Calu3 (cell line): ENCODE results near the gene PPP1R9A. TPM values are rescaled to one million over a fixed set of nuclear protein-coding genes. Genes with fewer than 3 reads are reported as not detected.

Experiments used
- BruUV-seq: library from RNA; stranded (reverse); fragments of 400-500 nt; replicated peaks from 2 replicates; lab custom pipeline; 2021; lab: Mats Ljungman, UMichigan
- CTCF ChIA-PET: fragments of 300-600 bp; sonication (Branson Sonifier 250); formaldehyde crosslinking; loops from one replicate; lab custom pipeline; 2022; ENCODE audit warnings: antibody characterized with exemption; lab: Charles Lee
- DNase-seq: peaks from one replicate; pipeline ENCODE4 v3.0.0; 2022
- H3K27ac Mint-ChIP-seq: one replicate; pipeline ENCODE4 v1.8.0; 2022; ENCODE audit warnings: mixed read lengths; ENCODE audit not compliant: unreplicated experiment
- H3K27me3 Mint-ChIP-seq: one replicate; pipeline ENCODE4 v1.8.0; 2022; ENCODE audit warnings: mixed read lengths; ENCODE audit not compliant: unreplicated experiment
- H3K36me3 Mint-ChIP-seq: one replicate; pipeline ENCODE4 v1.8.0; 2022; ENCODE audit warnings: mild to moderate bottlenecking, moderate library complexity, mixed read lengths; ENCODE audit not compliant: insufficient read depth, unreplicated experiment
- H3K4me1 Mint-ChIP-seq: one replicate; pipeline ENCODE4 v1.8.0; 2022; ENCODE audit warnings: mild to moderate bottlenecking, low read depth, mixed read lengths; ENCODE audit not compliant: unreplicated experiment
- H3K4me3 Mint-ChIP-seq: one replicate; pipeline ENCODE4 v1.8.0; 2022; ENCODE audit warnings: mild to moderate bottlenecking, low read depth, moderate library complexity, mixed read lengths; ENCODE audit not compliant: unreplicated experiment
- H3K9me3 Mint-ChIP-seq: one replicate; pipeline ENCODE4 v1.8.0; 2022; ENCODE audit warnings: low read depth, mixed read lengths; ENCODE audit not compliant: unreplicated experiment
- intact Hi-C: fragments of 100-400 bp; cut with micrococcal nuclease; formaldehyde crosslinking; loops from one replicate; pipeline ENCODE4 v1.10.0; 2022; ENCODE audit not compliant: unreplicated experiment
- total RNA-seq: library from RNA; stranded (reverse); gene quantifications from 2 replicates; pipeline ENCODE4 v1.2.3, GENCODE V29; 2022
- TF ChIP-seq, protein P1 (sequence below): fragments of 200-600 bp; IDR thresholded peaks from one replicate; pipeline ENCODE4 v1.8.0; 2022; ENCODE audit warnings: antibody characterized with exemption; ENCODE audit not compliant: unreplicated experiment

PPP1R9A gene
- total RNA-seq, 1 experiment from 2014 or later: 19.4 TPM

DNA sequence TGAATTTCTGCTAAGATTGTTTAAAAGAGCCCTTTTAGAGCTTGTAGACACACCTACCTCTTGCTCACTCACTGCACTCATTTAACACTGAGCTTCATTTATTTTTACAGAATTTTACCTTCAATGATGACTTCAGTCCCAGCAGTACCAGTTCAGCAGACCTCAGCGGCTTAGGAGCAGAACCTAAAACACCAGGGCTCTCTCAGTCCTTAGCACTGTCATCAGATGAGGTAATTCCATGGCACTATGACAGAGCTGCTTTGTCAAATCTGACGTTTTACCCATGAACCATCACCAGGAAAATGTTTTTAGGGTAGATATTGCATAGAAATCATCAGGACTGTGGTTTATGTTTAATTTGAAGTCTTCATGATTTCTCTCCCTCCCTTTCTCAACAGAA lies 378.7 kb downstream of the PPP1R9A start:
- TF ChIP-seq, protein P1, sequence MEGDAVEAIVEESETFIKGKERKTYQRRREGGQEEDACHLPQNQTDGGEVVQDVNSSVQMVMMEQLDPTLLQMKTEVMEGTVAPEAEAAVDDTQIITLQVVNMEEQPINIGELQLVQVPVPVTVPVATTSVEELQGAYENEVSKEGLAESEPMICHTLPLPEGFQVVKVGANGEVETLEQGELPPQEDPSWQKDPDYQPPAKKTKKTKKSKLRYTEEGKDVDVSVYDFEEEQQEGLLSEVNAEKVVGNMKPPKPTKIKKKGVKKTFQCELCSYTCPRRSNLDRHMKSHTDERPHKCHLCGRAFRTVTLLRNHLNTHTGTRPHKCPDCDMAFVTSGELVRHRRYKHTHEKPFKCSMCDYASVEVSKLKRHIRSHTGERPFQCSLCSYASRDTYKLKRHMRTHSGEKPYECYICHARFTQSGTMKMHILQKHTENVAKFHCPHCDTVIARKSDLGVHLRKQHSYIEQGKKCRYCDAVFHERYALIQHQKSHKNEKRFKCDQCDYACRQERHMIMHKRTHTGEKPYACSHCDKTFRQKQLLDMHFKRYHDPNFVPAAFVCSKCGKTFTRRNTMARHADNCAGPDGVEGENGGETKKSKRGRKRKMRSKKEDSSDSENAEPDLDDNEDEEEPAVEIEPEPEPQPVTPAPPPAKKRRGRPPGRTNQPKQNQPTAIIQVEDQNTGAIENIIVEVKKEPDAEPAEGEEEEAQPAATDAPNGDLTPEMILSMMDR: no peak
- CTCF ChIA-PET: no interaction called here

DNA sequence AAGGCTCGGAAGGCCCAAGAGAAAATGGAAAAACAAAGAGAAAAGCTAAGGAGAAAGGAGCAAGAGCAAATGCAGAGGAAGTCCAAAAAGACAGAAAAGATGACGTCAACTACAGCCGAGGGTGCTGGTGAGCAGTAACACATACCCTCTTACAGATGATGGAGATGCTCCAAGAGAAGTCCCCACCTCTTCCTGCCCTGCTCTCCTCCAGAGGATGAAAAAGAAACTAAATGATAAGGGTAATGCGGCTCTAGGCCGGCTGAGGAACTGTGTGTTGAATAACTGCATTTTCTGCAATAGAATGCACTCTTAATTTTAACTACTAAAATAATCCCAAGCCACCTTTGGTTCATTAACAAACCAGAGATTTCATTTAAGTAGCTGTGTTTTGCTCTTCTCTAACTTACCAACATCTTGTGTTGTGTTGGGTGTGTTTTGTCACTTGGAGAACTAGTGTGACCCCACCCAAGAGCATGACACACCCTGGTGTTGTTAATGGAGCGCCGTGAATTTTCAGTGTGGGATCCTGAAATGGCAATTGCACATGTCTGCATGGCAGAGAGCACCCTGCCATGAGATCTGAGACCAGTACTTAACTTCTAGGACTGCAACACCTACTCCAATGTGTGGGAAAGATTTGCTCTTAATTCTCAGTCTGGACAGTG lies 382.9 kb downstream of the PPP1R9A start:
- Mint-ChIP-seq H3K27me3 (no peaks in the 10 kb centered on the region), H3K4me1 (no peaks in the 10 kb centered on the region), H3K36me3 (peaks cover 3% of the 10 kb centered on the region), H3K4me3 (no peak overlapping the region), H3K27ac (no peak overlapping the region), H3K9me3 (no peaks in the 10 kb centered on the region)
- no peak for DNase-seq
- intact Hi-C loops: no loop called here
- CTCF ChIA-PET: no interaction called here
- TF ChIP-seq, protein P1: no peak
- no TSS peak for BruUV-seq

More for the DNA sequence above, 378.7 kb downstream of the PPP1R9A start:
- intact Hi-C loops: no loop called here
- BruUV-seq: no TSS peak
- no peak for DNase-seq
- no peak overlapping the region for H3K27ac Mint-ChIP-seq
- no peak overlapping the region for H3K4me3 Mint-ChIP-seq
- H3K27me3 Mint-ChIP-seq: no peaks in the 10 kb centered on the region
- no peaks in the 10 kb centered on the region for H3K9me3 Mint-ChIP-seq
- peaks cover 3% of the 10 kb centered on the region for H3K36me3 Mint-ChIP-seq
- H3K4me1 Mint-ChIP-seq: no peaks in the 10 kb centered on the region

DNA sequence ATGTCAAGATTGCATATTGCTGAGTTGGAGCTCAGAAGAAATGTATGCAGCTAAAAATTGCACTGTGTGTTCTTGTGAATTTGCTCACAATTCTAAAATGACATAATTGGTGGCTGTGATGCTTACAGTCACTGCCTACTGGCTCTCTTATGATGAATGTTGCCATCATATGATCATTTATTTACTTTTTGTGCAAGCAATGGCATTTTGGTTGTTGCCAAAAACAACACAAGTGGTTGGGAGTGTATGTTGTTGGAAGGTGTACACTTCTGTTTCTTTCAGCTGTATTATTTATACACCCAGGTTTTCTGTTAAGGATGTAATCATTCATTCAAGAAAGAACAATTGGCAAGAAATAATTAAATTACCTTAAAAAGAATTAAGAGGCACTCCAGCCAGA lies 388.0 kb downstream of the PPP1R9A start:
- H3K4me3 Mint-ChIP-seq: no peak overlapping the region
- CTCF ChIA-PET: interaction anchor here (0.6 kb wide), 1 partner anchor 22 kb away, joined by 4 read pairs; no protein-coding TSS in a partner anchor
- BruUV-seq: no TSS peak
- H3K36me3 Mint-ChIP-seq: no peaks in the 10 kb centered on the region
- no peaks in the 10 kb centered on the region for H3K9me3 Mint-ChIP-seq
- TF ChIP-seq, protein P1: no peak
- no peak overlapping the region for H3K27ac Mint-ChIP-seq
- no peaks in the 10 kb centered on the region for H3K4me1 Mint-ChIP-seq
- no peaks in the 10 kb centered on the region for H3K27me3 Mint-ChIP-seq
- DNase-seq: no peak
- intact Hi-C loops: no loop called here

DNA sequence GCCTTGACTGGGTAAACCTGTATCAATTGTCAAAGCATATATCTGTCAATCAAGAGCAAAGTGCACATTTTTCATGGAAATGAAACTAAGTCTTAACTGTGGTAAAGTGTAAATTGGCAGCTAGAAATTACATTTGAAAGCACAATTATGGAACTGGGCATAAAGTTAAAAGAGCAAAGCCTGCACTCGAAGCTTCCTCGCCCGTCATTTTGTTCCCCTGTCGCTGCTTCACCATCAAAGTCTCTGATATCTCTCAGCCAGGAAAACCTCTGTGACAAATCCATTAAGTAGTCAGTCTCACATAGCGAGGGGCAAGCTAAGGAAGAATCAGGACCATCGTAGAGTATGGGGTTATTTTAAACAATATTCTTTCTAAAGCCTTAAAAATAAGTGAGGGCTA lies 389.1 kb downstream of the PPP1R9A start:
- CTCF ChIA-PET: no interaction called here
- H3K4me3 Mint-ChIP-seq: no peak overlapping the region
- H3K4me1 Mint-ChIP-seq: no peaks in the 10 kb centered on the region
- H3K27ac Mint-ChIP-seq: no peak overlapping the region
- no peaks in the 10 kb centered on the region for H3K36me3 Mint-ChIP-seq
- H3K27me3 Mint-ChIP-seq: no peaks in the 10 kb centered on the region
- TF ChIP-seq, protein P1: no peak
- DNase-seq: no peak
- intact Hi-C loops: no loop called here
- H3K9me3 Mint-ChIP-seq: no peaks in the 10 kb centered on the region
- BruUV-seq: no TSS peak
